ENCODE results near the gene CNN1. TPM values are rescaled to one million over a fixed set of nuclear protein-coding genes. Genes with fewer than 3 reads are reported as not detected.

The CNN1 gene
- 0.21 and 0.25 TPM in 2 replicates for total RNA-seq (2014; rRNA removed; shearing (Covaris generic))

GRCh38 chr19:11538232-11539036, at the start of gene CNN1:
CNN1 (plus strand) TSS chr19:11538851; CDS start chr19:11538928, 77 bp downstream.
- DNase-seq (ENCODE audit: low spot score), result no peak

- DNase-seq (ENCODE audit: low spot score), result no peak
Observed at GRCh38 chr19:11489378-11489777, 49.3 kb upstream of the CNN1 start.

GRCh38 chr19:11494634-11495285, 43.9 kb upstream of the CNN1 start:
- DNase-seq (ENCODE audit: low spot score), result no peak

GRCh38 chr19:11495481-11495880, 43.2 kb upstream of the CNN1 start:
- no peak for DNase-seq (ENCODE audit: low spot score)

GRCh38 chr19:11495885-11496284, 42.8 kb upstream of the CNN1 start:
- DNase-seq (ENCODE audit: low spot score), result no peak

GRCh38 chr19:11496391-11497163, 42.1 kb upstream of the CNN1 start:
- DNase-seq (ENCODE audit: low spot score), result peak; percentile 77

GRCh38 chr19:11499220-11499726, 39.4 kb upstream of the CNN1 start:
- DNase-seq (ENCODE audit: low spot score), result no peak

- no peak for DNase-seq (ENCODE audit: low spot score)
Observed at GRCh38 chr19:11499890-11500420, 38.7 kb upstream of the CNN1 start.

GRCh38 chr19:11504502-11505031, 34.1 kb upstream of the CNN1 start:
- no peak for DNase-seq (ENCODE audit: low spot score)

GRCh38 chr19:11505032-11505503, 33.6 kb upstream of the CNN1 start:
- DNase-seq (ENCODE audit: low spot score), result peak; percentile 92

GRCh38 chr19:11505504-11506100, 33.0 kb upstream of the CNN1 start, which contains the start of gene ZNF653:
ZNF653 (minus strand) TSS chr19:11505839; CDS start chr19:11505786, 53 bp downstream.
- peak; percentile 89 for DNase-seq (ENCODE audit: low spot score)

- DNase-seq (ENCODE audit: low spot score), result peak; percentile 2
Observed at GRCh38 chr19:11506101-11506555, 32.5 kb upstream of the CNN1 start.

GRCh38 chr19:11506967-11507366, 31.7 kb upstream of the CNN1 start:
- DNase-seq (ENCODE audit: low spot score), result no peak

- peak; percentile 2 for DNase-seq (ENCODE audit: low spot score)
Observed at GRCh38 chr19:11507370-11508078, 31.1 kb upstream of the CNN1 start.

- DNase-seq (ENCODE audit: low spot score), result peak; percentile 1
Observed at GRCh38 chr19:11510444-11510843, 28.2 kb upstream of the CNN1 start.

GRCh38 chr19:11513946-11514345, 24.7 kb upstream of the CNN1 start:
- DNase-seq (ENCODE audit: low spot score), result no peak

GRCh38 chr19:11519138-11519537, 19.5 kb upstream of the CNN1 start:
- no peak for DNase-seq (ENCODE audit: low spot score)

GRCh38 chr19:11528551-11529341, 9.9 kb upstream of the CNN1 start, which contains the start of gene ECSIT:
ECSIT (minus strand) TSS chr19:11529134; CDS start chr19:11519170, 9,964 bp downstream.
- peak; percentile 98 for DNase-seq (ENCODE audit: low spot score)

GRCh38 chr19:11530432-11530831, 8.2 kb upstream of the CNN1 start:
- peak; percentile 80 for DNase-seq (ENCODE audit: low spot score)

Data from H4 (cell line).